ENCODE data around the gene COG8.

The COG8 gene

DNA sequence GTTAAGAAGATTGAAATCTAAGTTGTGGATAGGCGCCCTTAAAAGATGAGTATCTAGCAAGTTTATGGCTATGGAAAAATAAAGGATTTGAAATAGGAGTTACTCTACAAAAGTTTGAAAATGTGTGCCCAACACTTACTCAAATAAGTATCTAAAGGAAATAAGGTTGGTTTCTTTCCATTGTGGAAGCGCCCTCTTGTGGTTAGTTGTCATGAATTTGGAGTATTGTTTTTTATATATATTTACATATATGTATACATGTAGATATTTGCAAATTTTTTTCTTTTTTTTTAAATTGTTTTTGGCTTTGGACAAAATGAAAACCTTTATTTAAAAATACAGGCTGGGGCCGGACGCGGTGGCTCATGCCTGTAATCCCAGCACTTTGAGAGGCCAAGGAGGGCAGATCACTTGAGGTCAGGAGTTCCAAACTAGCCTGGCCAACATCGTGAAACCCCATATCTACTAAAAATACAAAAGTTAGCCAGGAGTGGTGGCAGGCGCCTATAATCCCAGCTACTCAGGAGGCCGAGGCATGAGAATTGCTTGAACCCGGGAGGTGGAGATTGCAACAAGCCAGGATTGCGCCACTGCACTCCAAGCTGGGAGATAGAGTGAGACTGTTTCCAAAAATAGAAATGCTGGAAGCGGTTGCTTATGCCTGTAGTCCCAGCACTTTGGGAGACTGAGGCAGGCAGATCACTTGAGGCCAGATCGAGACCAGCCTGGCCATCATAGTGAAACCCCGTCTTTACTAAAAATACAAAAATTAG is 52.2 kb downstream of the COG8 start:
- Histone ChIP-seq H3K9me2 (replicated peaks; ENCODE audit: control insufficient read depth, low read length) (no peaks in the 10 kb centered on the region), H3K4me3 (ENCODE audit: low read length) (no peak overlapping the region), H4K20me1 (ENCODE audit: control insufficient read depth, insufficient read depth, low read depth, low read length) (no peaks in the 10 kb centered on the region), H3K4me2 (ENCODE audit: low read length) (no peak overlapping the region), H3K27ac (ENCODE audit: low read depth, low read length) (no peak overlapping the region), H3K36me3 (ENCODE audit: control insufficient read depth, low read length) (peaks cover 8% of the 10 kb centered on the region), H3K27me3 (ENCODE audit: control insufficient read depth, low read length) (no peaks in the 10 kb centered on the region), H3K9me3 (ENCODE audit: control insufficient read depth, insufficient read depth, low read length) (no peaks in the 10 kb centered on the region), H3F3A (ENCODE audit: control insufficient read depth, insufficient read depth) (peaks cover 4% of the 10 kb centered on the region; the same call in 1 of the 2 replicates), H3K79me2 (ENCODE audit: control insufficient read depth, low read length) (no peaks in the 10 kb centered on the region), H3K4me1 (ENCODE audit: control insufficient read depth, low read length) (no peaks in the 10 kb centered on the region)
- no peak for TF ChIP-seq EZH2phosphoT487 (IDR thresholded peaks at IDR 0.05; ENCODE audit: borderline replicate concordance, low read length)
- TF ChIP-seq, protein P1, sequence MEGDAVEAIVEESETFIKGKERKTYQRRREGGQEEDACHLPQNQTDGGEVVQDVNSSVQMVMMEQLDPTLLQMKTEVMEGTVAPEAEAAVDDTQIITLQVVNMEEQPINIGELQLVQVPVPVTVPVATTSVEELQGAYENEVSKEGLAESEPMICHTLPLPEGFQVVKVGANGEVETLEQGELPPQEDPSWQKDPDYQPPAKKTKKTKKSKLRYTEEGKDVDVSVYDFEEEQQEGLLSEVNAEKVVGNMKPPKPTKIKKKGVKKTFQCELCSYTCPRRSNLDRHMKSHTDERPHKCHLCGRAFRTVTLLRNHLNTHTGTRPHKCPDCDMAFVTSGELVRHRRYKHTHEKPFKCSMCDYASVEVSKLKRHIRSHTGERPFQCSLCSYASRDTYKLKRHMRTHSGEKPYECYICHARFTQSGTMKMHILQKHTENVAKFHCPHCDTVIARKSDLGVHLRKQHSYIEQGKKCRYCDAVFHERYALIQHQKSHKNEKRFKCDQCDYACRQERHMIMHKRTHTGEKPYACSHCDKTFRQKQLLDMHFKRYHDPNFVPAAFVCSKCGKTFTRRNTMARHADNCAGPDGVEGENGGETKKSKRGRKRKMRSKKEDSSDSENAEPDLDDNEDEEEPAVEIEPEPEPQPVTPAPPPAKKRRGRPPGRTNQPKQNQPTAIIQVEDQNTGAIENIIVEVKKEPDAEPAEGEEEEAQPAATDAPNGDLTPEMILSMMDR (IDR thresholded peaks at IDR 0.05; ENCODE audit: low read depth, low read length, poor library complexity, severe bottlenecking) = peak; percentile 45

GRCh38 chr16:69285240-69285639 is 54.1 kb downstream of the COG8 start:
- H3F3A ChIP-seq (ENCODE audit: control insufficient read depth, insufficient read depth) = peaks cover 5% of the 10 kb centered on the region; the same call in 1 of the 2 replicates
- H3K27ac ChIP-seq (ENCODE audit: low read depth, low read length) = no peak overlapping the region
- peaks cover 8% of the 10 kb centered on the region for H3K36me3 ChIP-seq (ENCODE audit: control insufficient read depth, low read length)
- no peaks in the 10 kb centered on the region for H3K4me1 ChIP-seq (ENCODE audit: control insufficient read depth, low read length)
- TF ChIP-seq EZH2phosphoT487 (IDR thresholded peaks at IDR 0.05; ENCODE audit: borderline replicate concordance, low read length) = no peak
- TF ChIP-seq, protein P1 (IDR thresholded peaks at IDR 0.05; ENCODE audit: low read depth, low read length, poor library complexity, severe bottlenecking) = no peak
- H4K20me1 ChIP-seq (ENCODE audit: control insufficient read depth, insufficient read depth, low read depth, low read length) = no peaks in the 10 kb centered on the region
- no peak overlapping the region for H3K4me3 ChIP-seq (ENCODE audit: low read length)
- no peaks in the 10 kb centered on the region for H3K9me3 ChIP-seq (ENCODE audit: control insufficient read depth, insufficient read depth, low read length)
- no peaks in the 10 kb centered on the region for H3K79me2 ChIP-seq (ENCODE audit: control insufficient read depth, low read length)
- H3K9me2 ChIP-seq (replicated peaks; ENCODE audit: control insufficient read depth, low read length) = no peaks in the 10 kb centered on the region
- H3K4me2 ChIP-seq (ENCODE audit: low read length) = no peak overlapping the region
- H3K27me3 ChIP-seq (ENCODE audit: control insufficient read depth, low read length) = no peaks in the 10 kb centered on the region

GRCh38 chr16:69283851-69284250 is 55.5 kb downstream of the COG8 start:
- Histone ChIP-seq H3K36me3 (ENCODE audit: control insufficient read depth, low read length) (peaks cover 8% of the 10 kb centered on the region), H3K9me3 (ENCODE audit: control insufficient read depth, insufficient read depth, low read length) (no peaks in the 10 kb centered on the region), H3K4me1 (ENCODE audit: control insufficient read depth, low read length) (no peaks in the 10 kb centered on the region), H3K9me2 (replicated peaks; ENCODE audit: control insufficient read depth, low read length) (no peaks in the 10 kb centered on the region), H3F3A (ENCODE audit: control insufficient read depth, insufficient read depth) (peaks cover 5% of the 10 kb centered on the region; the same call in 1 of the 2 replicates), H3K4me3 (ENCODE audit: low read length) (no peak overlapping the region), H3K79me2 (ENCODE audit: control insufficient read depth, low read length) (no peaks in the 10 kb centered on the region), H3K4me2 (ENCODE audit: low read length) (no peak overlapping the region), H3K27ac (ENCODE audit: low read depth, low read length) (no peak overlapping the region), H4K20me1 (ENCODE audit: control insufficient read depth, insufficient read depth, low read depth, low read length) (no peaks in the 10 kb centered on the region), H3K27me3 (ENCODE audit: control insufficient read depth, low read length) (no peaks in the 10 kb centered on the region)
- TF ChIP-seq, protein P1 (IDR thresholded peaks at IDR 0.05; ENCODE audit: low read depth, low read length, poor library complexity, severe bottlenecking) = no peak
- no peak for TF ChIP-seq EZH2phosphoT487 (IDR thresholded peaks at IDR 0.05; ENCODE audit: borderline replicate concordance, low read length)

Data from DOHH2 (cell line).